Tibial artery (tissue), 4 donors: ENCODE results near the gene CSNK1A1.
A peak's percentile ranks its signal among the peaks of the same experiment; 100 is the strongest.

Source experiments
- DNase-seq, 2 donors: peaks; one replicate each; pipeline ENCODE4 v3.0.0-alpha.2; 2019
- H3K27ac ChIP-seq, 2 donors: fragments of 200-600 bp; sonication (generic) in 1 of 2; 1 replicate in 1 of 2; 2 replicates in 1 of 2; pipeline ENCODE4 v1.5.1; 2018 to 2019; ENCODE audit warnings: mild to moderate bottlenecking in 1 of 2
- H3K27me3 ChIP-seq, 2 donors: fragments of 200-600 bp; sonication (generic) in 1 of 2; one replicate each; pipeline versions ENCODE4 v1.5.1 to v1.6.0; 2016 to 2019
- H3K36me3 ChIP-seq, 3 donors: fragments of 200-600 bp; sonication (generic) in 2 of 3; one replicate each; pipeline ENCODE4 v1.5.1; 2016 to 2019; ENCODE audit warnings: mild to moderate bottlenecking in 2 of 3
- H3K4me1 ChIP-seq, 4 donors: fragments of 200-600 bp; sonication (generic) in 2 of 4; 1 replicate in 3 of 4; 2 replicates in 1 of 4; pipeline ENCODE4 v1.5.1; 2016 to 2019
- H3K4me3 ChIP-seq, 2 donors: fragments of 200-600 bp; sonication (generic) in 1 of 2; 1 replicate in 1 of 2; 2 replicates in 1 of 2; pipeline ENCODE4 v1.5.1; 2018 to 2019; ENCODE audit warnings: mild to moderate bottlenecking in 2 of 2
- H3K9me3 ChIP-seq, 3 donors: fragments of 200-600 bp; sonication (generic) in 1 of 3; one replicate each; pipeline ENCODE4 v1.5.1; 2016 to 2019
- intact Hi-C: fragments of 100-400 bp; cut with DNase I; formaldehyde crosslinking; loops from one replicate; pipeline ENCODE4 v1.15.0; 2023; ENCODE audit warnings: low total_unique reads
- TF ChIP-seq, protein P1 (sequence below), 2 experiments: fragments of 200-600 bp in 1 of 2; fragments of 450-650 bp in 1 of 2; IDR thresholded peaks; one replicate each; pipeline ENCODE4 v1.5.1; 2017 to 2019; ENCODE audit warnings: antibody characterized with exemption in 2 of 2, mild to moderate bottlenecking in 1 of 2, moderate library complexity in 1 of 2

CSNK1A1 gene

DNA sequence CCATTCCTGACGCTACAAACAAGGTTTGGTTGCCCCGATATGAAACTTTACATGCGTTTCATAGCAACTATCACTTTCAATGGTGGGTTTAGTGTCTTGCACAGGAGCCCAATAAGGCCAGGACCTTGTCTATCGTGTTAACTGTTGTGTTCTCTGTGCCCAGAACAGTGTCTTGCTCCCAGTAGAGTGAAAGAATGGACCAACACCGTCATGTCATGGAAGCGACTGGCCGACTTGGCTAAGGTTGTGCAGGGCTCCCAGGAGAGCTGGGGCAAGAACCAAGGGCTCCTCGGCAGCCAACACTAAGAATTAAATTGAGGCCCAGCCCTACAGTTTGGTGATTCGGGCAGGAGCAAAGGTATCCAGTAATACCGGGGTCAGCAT, 29.6 kb upstream of the CSNK1A1 start:
- Histone ChIP-seq H3K36me3 (no peaks in the 10 kb centered on the region), H3K9me3 (no peaks in the 10 kb centered on the region), H3K4me3 (peak overlapping the region; percentile 60 to 80), H3K27me3 (no peaks in the 10 kb centered on the region), H3K27ac (peak overlapping the region; percentile 68 to 83), H3K4me1 (peaks cover 0 to 56% (median 39%) of the 10 kb centered on the region in 4 donors)
- TF ChIP-seq, protein P1, sequence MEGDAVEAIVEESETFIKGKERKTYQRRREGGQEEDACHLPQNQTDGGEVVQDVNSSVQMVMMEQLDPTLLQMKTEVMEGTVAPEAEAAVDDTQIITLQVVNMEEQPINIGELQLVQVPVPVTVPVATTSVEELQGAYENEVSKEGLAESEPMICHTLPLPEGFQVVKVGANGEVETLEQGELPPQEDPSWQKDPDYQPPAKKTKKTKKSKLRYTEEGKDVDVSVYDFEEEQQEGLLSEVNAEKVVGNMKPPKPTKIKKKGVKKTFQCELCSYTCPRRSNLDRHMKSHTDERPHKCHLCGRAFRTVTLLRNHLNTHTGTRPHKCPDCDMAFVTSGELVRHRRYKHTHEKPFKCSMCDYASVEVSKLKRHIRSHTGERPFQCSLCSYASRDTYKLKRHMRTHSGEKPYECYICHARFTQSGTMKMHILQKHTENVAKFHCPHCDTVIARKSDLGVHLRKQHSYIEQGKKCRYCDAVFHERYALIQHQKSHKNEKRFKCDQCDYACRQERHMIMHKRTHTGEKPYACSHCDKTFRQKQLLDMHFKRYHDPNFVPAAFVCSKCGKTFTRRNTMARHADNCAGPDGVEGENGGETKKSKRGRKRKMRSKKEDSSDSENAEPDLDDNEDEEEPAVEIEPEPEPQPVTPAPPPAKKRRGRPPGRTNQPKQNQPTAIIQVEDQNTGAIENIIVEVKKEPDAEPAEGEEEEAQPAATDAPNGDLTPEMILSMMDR (IDR thresholded peaks at IDR 0.05): no peak
- intact Hi-C loops: no loop called here
- no peak for DNase-seq

DNA sequence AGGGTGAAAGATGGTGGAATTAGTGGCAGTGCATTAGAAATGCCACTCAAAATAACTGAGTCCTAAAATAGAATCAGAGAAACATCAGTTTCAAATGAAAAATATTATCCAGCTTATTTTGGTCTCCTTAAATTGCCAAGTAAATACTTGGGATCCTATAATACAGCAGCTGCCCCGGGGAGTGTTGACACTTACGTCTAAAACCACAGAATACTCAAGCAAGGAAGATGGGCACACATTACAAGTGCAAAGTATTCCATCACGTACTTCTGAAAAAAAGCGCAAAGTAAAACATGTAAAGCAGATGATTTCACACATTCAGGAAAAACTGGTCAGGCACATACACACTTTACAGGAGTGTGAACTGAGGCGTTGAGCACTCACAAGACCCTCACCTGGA, 27.7 kb upstream of the CSNK1A1 start:
- no peak for DNase-seq
- peak overlapping the region in 1 of 2 donors; percentile 47 for H3K27ac ChIP-seq
- TF ChIP-seq, protein P1 (IDR thresholded peaks at IDR 0.05): no peak

DNA sequence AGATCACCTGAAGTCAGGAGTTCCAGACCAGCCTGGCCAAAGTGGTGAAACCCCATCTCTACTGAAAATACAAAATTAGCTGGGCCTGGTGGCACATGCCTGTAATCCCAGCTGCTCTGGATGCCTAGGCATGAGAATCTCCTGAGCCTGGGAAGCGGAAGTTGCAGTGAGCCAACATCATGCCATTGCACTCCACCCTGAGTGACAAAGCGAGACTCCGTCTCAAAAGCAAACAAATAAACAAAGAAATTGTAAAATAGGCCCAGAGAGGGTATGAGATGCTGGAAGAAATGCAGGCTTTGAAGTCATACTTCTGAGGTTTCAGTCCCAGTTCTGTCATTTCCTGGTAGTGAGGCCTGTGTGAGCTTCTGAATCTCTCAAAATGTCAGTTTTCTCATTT, 24.8 kb upstream of the CSNK1A1 start:
- no peak for DNase-seq
- Histone ChIP-seq H3K4me1 (peaks cover 0 to 22% (median 12%) of the 10 kb centered on the region in 4 donors), H3K4me3 (no peak overlapping the region), H3K9me3 (no peaks in the 10 kb centered on the region), H3K27me3 (no peaks in the 10 kb centered on the region), H3K36me3 (no peaks in the 10 kb centered on the region), H3K27ac (no peak overlapping the region)
- intact Hi-C loops: no loop called here
- TF ChIP-seq, protein P1 (IDR thresholded peaks at IDR 0.05): no peak

More for the DNA sequence above, 27.7 kb upstream of the CSNK1A1 start:
- Histone ChIP-seq H3K4me3 (no peak overlapping the region), H3K9me3 (no peaks in the 10 kb centered on the region), H3K36me3 (no peaks in the 10 kb centered on the region), H3K27me3 (no peaks in the 10 kb centered on the region), H3K4me1 (peaks cover 0 to 45% (median 26%) of the 10 kb centered on the region in 4 donors)
- intact Hi-C loops: no loop called here

DNA sequence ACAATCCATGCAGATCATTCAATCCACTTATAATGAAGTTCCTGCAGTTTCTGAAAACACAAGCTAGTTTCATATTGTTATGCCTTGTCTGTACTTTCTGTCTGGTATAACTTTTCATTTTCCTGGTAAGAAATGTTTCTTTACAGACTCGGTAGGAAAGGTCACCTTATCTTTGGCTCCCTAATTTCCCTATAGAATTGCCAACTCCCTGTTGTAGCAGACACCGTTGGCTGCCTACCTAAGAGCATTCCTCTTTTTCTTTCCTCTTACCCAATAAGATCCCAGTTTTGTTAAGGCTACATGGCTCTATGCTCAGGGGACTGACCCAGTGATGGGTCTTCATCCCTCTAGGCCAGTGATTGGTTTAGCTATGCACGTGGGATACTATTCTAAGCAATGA, 23.9 kb upstream of the CSNK1A1 start:
- intact Hi-C loops: no loop called here
- Histone ChIP-seq H3K9me3 (no peaks in the 10 kb centered on the region), H3K36me3 (no peaks in the 10 kb centered on the region), H3K4me1 (peaks cover 0 to 15% (median 6%) of the 10 kb centered on the region in 4 donors), H3K27ac (no peak overlapping the region), H3K27me3 (no peaks in the 10 kb centered on the region), H3K4me3 (no peak overlapping the region)
- DNase-seq: no peak
- TF ChIP-seq, protein P1 (IDR thresholded peaks at IDR 0.05): no peak

DNA sequence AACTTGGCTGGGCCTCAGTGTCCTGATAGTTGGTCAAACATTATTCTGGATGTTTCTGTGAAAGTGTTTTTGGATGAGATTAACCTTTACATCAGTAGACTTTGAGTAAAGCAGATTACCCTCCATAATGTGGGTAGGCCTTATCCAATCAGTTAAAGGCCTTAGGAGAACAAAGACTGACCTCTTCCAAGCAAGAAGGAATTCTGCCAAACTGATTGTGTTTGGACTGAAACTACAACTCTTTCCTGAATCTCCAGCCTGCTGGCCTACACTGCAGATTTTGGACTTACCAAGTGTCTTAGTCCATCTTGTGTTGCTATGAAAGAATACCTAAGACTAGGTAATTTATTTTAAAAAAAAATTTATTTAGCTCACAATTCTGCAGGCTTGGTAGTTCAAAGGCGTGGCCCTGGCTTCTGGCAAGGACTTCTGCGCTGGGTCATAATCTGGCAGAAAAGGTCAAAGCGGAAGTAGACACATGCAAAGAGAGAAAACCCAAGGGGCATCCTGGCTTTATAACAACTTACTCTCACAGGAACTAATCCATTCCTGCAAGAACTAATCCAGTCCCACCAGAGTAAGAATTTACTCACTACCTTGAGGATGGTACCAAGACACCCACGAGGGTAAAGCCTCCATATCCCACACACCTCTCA, 21.5 kb upstream of the CSNK1A1 start:
- Histone ChIP-seq H3K4me1 (no peaks in the 10 kb centered on the region), H3K4me3 (no peak overlapping the region), H3K27ac (no peak overlapping the region), H3K36me3 (no peaks in the 10 kb centered on the region), H3K9me3 (no peaks in the 10 kb centered on the region), H3K27me3 (no peaks in the 10 kb centered on the region)
- no peak for DNase-seq
- TF ChIP-seq, protein P1 (IDR thresholded peaks at IDR 0.05): no peak
- intact Hi-C loops: no loop called here
